Ishikawa (cell line): ENCODE data around the gene PLEKHA1.

Source experiments
- CEBPB ChIP-seq: IDR thresholded peaks from 2 replicates; pipeline ENCODE4 v1.6.1; 2012
- CREB1 ChIP-seq: IDR thresholded peaks from 2 replicates; pipeline ENCODE4 v1.6.1; 2012; ENCODE audit warnings: low read depth
- EGR1 ChIP-seq: IDR thresholded peaks from 2 replicates; pipeline ENCODE4 v1.6.1; 2012
- EP300 ChIP-seq: IDR thresholded peaks from 2 replicates; pipeline ENCODE4 v1.6.1; 2012; ENCODE audit warnings: borderline replicate concordance
- FOXM1 ChIP-seq: IDR thresholded peaks from 2 replicates; pipeline ENCODE4 v1.6.1; 2012; ENCODE audit warnings: low read depth, borderline replicate concordance
- MAX ChIP-seq: IDR thresholded peaks from 2 replicates; pipeline ENCODE4 v1.6.1; 2012
- RAD21 ChIP-seq: IDR thresholded peaks from 2 replicates; pipeline ENCODE4 v1.6.1; 2012; ENCODE audit warnings: low read depth
- REST ChIP-seq: IDR thresholded peaks from 2 replicates; pipeline ENCODE4 v1.6.1; 2012; ENCODE audit warnings: low read depth, mild to moderate bottlenecking
- TAF1 ChIP-seq: IDR thresholded peaks from 2 replicates; pipeline ENCODE4 v1.6.1; 2012; ENCODE audit warnings: low read depth, mild to moderate bottlenecking
- TCF12 ChIP-seq: IDR thresholded peaks from 2 replicates; pipeline ENCODE4 v1.6.1; 2012; ENCODE audit warnings: low read depth
- USF1 ChIP-seq: IDR thresholded peaks from 2 replicates; pipeline ENCODE4 v1.6.1; 2012
- YY1 ChIP-seq: IDR thresholded peaks from 2 replicates; pipeline ENCODE4 v1.6.1; 2012; ENCODE audit warnings: low read depth
- ZBTB7A ChIP-seq: IDR thresholded peaks from 2 replicates; pipeline ENCODE4 v1.6.1; 2012; ENCODE audit warnings: low read depth

- TF ChIP-seq RAD21 (no peak), EP300 (no peak), USF1 (no peak), TAF1 (no peak), YY1 (no peak), ZBTB7A (no peak), REST (no peak), EGR1 (no peak), CEBPB (no peak), TCF12 (no peak), MAX (no peak), CREB1 (no peak), FOXM1 (no peak)
These were observed 16.8 kb upstream of the PLEKHA1 start for GRCh38 chr10:122357685-122358084.
